Loucy (cell line): ENCODE results near the gene CD36.

ENCODE experiments used
- H2AFZ ChIP-seq: fragments of 200-600 bp; sonication (generic); 2 replicates; pipeline ENCODE4 v1.6.0; 2016; ENCODE audit warnings: antibody characterized with exemption, mild to moderate bottlenecking, low read length, moderate library complexity
- H3F3A ChIP-seq: fragments of 200-600 bp; 2 replicates; pipeline ENCODE4 v1.6.0; 2016; ENCODE audit warnings: antibody characterized with exemption, low read depth, mild to moderate bottlenecking
- H3K27me3 ChIP-seq: fragments of 200-600 bp; sonication (generic); 2 replicates; pipeline ENCODE4 v1.6.1; 2014; ENCODE audit warnings: low read length, mild to moderate bottlenecking; ENCODE audit not compliant: insufficient read depth, poor library complexity, severe bottlenecking
- H3K36me3 ChIP-seq: fragments of 200-600 bp; sonication (generic); 2 replicates; pipeline ENCODE4 v1.6.1; 2016; ENCODE audit warnings: low read length; ENCODE audit not compliant: insufficient read depth
- H3K4me1 ChIP-seq: fragments of 200-600 bp; sonication (generic); 2 replicates; pipeline ENCODE4 v1.5.1; 2014; ENCODE audit warnings: low read length, mild to moderate bottlenecking; ENCODE audit not compliant: insufficient read depth, poor library complexity, severe bottlenecking
- H3K4me2 ChIP-seq: fragments of 200-600 bp; sonication (generic); 2 replicates; pipeline ENCODE4 v1.6.0; 2014; ENCODE audit warnings: antibody characterized with exemption, low read length, low read depth, mild to moderate bottlenecking; ENCODE audit not compliant: poor library complexity, severe bottlenecking
- H3K4me3 ChIP-seq: fragments of 200-600 bp; sonication (generic); 2 replicates; pipeline ENCODE4 v1.5.1; 2014; ENCODE audit warnings: low read length, mild to moderate bottlenecking, mixed read lengths; ENCODE audit not compliant: poor library complexity, severe bottlenecking
- H3K79me2 ChIP-seq: fragments of 200-600 bp; sonication (generic); 2 replicates; pipeline ENCODE4 v1.6.1; 2014; ENCODE audit warnings: low read length; ENCODE audit not compliant: insufficient read depth
- H3K9ac ChIP-seq: fragments of 200-600 bp; sonication (generic); 2 replicates; pipeline ENCODE4 v1.6.0; 2014; ENCODE audit warnings: mild to moderate bottlenecking, low read depth, low read length, moderate library complexity; ENCODE audit not compliant: poor library complexity, severe bottlenecking
- H3K9me2 ChIP-seq: fragments of 200-600 bp; sonication (generic); replicated peaks from 2 replicates; pipeline ENCODE4 v1.6.1; 2016; ENCODE audit warnings: low read depth, low read length, mixed read lengths
- H3K9me3 ChIP-seq: fragments of 200-600 bp; sonication (generic); 2 replicates; pipeline ENCODE4 v1.6.1; 2014; ENCODE audit warnings: mild to moderate bottlenecking, antibody characterized with exemption, low read length, low read depth; ENCODE audit not compliant: insufficient read depth
- H4K20me1 ChIP-seq: fragments of 200-600 bp; sonication (generic); 2 replicates; pipeline ENCODE4 v1.6.0; 2014; ENCODE audit warnings: antibody characterized with exemption, low read length, mild to moderate bottlenecking; ENCODE audit not compliant: insufficient read depth, poor library complexity, severe bottlenecking
- CTCF ChIP-seq: fragments of 200-600 bp; sonication (generic); conservative IDR thresholded peaks from 2 replicates; pipeline ENCODE4 v1.5.1; 2014; ENCODE audit warnings: mild to moderate bottlenecking, antibody characterized with exemption, low read length
- EZH2phosphoT487 ChIP-seq: fragments of 200-600 bp; IDR thresholded peaks from 2 replicates; pipeline ENCODE4 v1.6.1; 2018; ENCODE audit warnings: antibody characterized with exemption, mild to moderate bottlenecking, moderate library complexity, borderline replicate concordance

The CD36 gene

GRCh38 chr7:80722616-80723195, 84.3 kb downstream of the CD36 start:
- Histone ChIP-seq H3K79me2 (no peaks in the 10 kb centered on the region), H3K9me3 (no peaks in the 10 kb centered on the region), H3K9me2 (no peaks in the 10 kb centered on the region), H3K4me2 (no peak overlapping the region), H3K36me3 (no peaks in the 10 kb centered on the region), H3K27me3 (no peaks in the 10 kb centered on the region), H3K4me1 (no peaks in the 10 kb centered on the region), H3K9ac (no peak overlapping the region), H3K4me3 (no peak overlapping the region), H4K20me1 (no peaks in the 10 kb centered on the region), H3F3A (no peaks in the 10 kb centered on the region), H2AFZ (no peak overlapping the region)
- TF ChIP-seq CTCF (no peak), EZH2phosphoT487 (no peak)

GRCh38 chr7:80724249-80724871, 85.9 kb downstream of the CD36 start:
- H2AFZ ChIP-seq = no peak overlapping the region
- TF ChIP-seq EZH2phosphoT487 (no peak), CTCF (no peak)
- no peaks in the 10 kb centered on the region for H3F3A ChIP-seq
- no peaks in the 10 kb centered on the region for H4K20me1 ChIP-seq
- H3K36me3 ChIP-seq = no peaks in the 10 kb centered on the region
- H3K9ac ChIP-seq = no peak overlapping the region
- H3K4me1 ChIP-seq = no peaks in the 10 kb centered on the region
- no peaks in the 10 kb centered on the region for H3K9me2 ChIP-seq
- H3K9me3 ChIP-seq = no peaks in the 10 kb centered on the region
- H3K27me3 ChIP-seq = no peaks in the 10 kb centered on the region
- H3K4me2 ChIP-seq = no peak overlapping the region
- H3K79me2 ChIP-seq = no peaks in the 10 kb centered on the region
- H3K4me3 ChIP-seq = no peak overlapping the region

DNA sequence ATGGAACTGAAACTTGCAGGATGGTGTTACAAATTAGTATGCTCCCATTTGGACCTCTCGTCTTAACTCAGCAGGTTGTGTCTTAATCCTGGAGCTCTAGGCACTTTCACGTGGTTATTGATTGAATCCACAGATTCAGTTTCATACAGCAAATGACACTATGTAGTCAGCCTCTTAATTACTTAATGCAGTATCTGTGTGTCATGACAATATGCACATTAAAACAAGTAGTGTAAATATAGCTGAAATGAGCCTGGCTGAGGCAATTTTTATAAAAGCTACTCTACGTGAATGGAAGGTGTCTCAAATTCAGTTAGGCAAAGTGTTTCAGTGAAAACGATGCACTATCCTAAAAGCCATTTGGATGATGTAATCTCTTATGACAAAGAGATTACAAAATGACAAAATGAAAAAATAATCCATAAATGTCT, 86.8 kb downstream of the CD36 start:
- no peak for TF ChIP-seq CTCF
- no peak for TF ChIP-seq EZH2phosphoT487
- Histone ChIP-seq H3K36me3 (no peaks in the 10 kb centered on the region), H3F3A (no peaks in the 10 kb centered on the region), H3K4me2 (no peak overlapping the region), H3K4me1 (no peaks in the 10 kb centered on the region), H3K79me2 (no peaks in the 10 kb centered on the region), H3K4me3 (no peak overlapping the region), H2AFZ (no peak overlapping the region), H3K9me3 (no peaks in the 10 kb centered on the region), H3K9ac (no peak overlapping the region), H3K27me3 (no peaks in the 10 kb centered on the region), H4K20me1 (no peaks in the 10 kb centered on the region), H3K9me2 (no peaks in the 10 kb centered on the region)
